Kidney (tissue), 14 donors: ENCODE results near the gene ZBBX. TPM values are rescaled to one million over a fixed set of nuclear protein-coding genes. Genes with fewer than 3 reads are reported as not detected.

ENCODE experiments used
- DNase-seq, 5 donors: peaks; one replicate each; pipeline ENCODE4 v3.0.0-alpha.2; 2013 to 2020
- FAIRE-seq: peaks from 2 replicates; lab custom pipeline; 2012; peaks lifted over from hg19 to GRCh38; lab: Jason Lieb, UNC
- H3K27ac ChIP-seq, 2 donors: one replicate each; pipeline ENCODE4 v1.7.0; 2013; ENCODE audit warnings: low read depth in 2 of 2, low read length in 2 of 2, inconsistent platforms in 1 of 2
- H3K27me3 ChIP-seq: one replicate; pipeline ENCODE4 v1.7.1; 2013; ENCODE audit warnings: low read length, inconsistent platforms; ENCODE audit not compliant: control insufficient read depth, insufficient read depth
- H3K36me3 ChIP-seq, 3 donors: one replicate each; pipeline versions ENCODE4 v1.7.0 to v1.7.1; 2013; ENCODE audit warnings: low read length in 3 of 3, control low read depth in 1 of 3, inconsistent platforms in 1 of 3; ENCODE audit not compliant: insufficient read depth in 3 of 3, control insufficient read depth in 2 of 3
- H3K4me1 ChIP-seq, 3 donors: one replicate each; pipeline versions ENCODE4 v1.7.0 to v1.7.1; 2013; ENCODE audit warnings: low read length in 3 of 3, inconsistent platforms in 1 of 3, low read depth in 1 of 3; ENCODE audit not compliant: control insufficient read depth in 2 of 3, insufficient read depth in 2 of 3
- H3K4me3 ChIP-seq, 3 donors: one replicate each; pipeline versions ENCODE4 v1.7.0 to v1.8.1; 2013; ENCODE audit warnings: low read length in 3 of 3, control low read depth in 1 of 3, inconsistent platforms in 1 of 3
- H3K9ac ChIP-seq, 3 donors: one replicate each; pipeline versions ENCODE4 v1.7.0 to v1.7.1; 2013; ENCODE audit warnings: low read length in 3 of 3, control low read depth in 1 of 3, inconsistent platforms in 1 of 3
- H3K9me3 ChIP-seq, 3 donors: one replicate each; pipeline versions ENCODE4 v1.7.0 to v1.7.1; 2013; ENCODE audit warnings: low read length in 3 of 3, control low read depth in 1 of 3, inconsistent platforms in 1 of 3; ENCODE audit not compliant: control insufficient read depth in 2 of 3, insufficient read depth in 1 of 3
- CTCF ChIP-seq: IDR thresholded peaks from 3 replicates; pipeline ENCODE4 v1.5.1; 2012; ENCODE audit warnings: mild to moderate bottlenecking, moderate library complexity, borderline replicate concordance; ENCODE audit not compliant: insufficient read depth; ENCODE audit errors: extremely low read depth
- intact Hi-C: fragments of 100-400 bp; cut with DNase I; formaldehyde crosslinking; loops from one replicate; pipeline ENCODE4 v1.11.1; 2022
- polyA plus RNA-seq: library from polyadenylated mRNA; stranded (reverse); fragments of 350-450 nt; fragmentation: Illumina TruSeq; extraction: RNeasy Lipid Tissue Mini Kit (QIAGEN cat#74804); gene quantifications from one replicate; pipeline ENCODE4 v1.2.3, GENCODE V29; 2014; ENCODE audit warnings: low read depth, low replicate concordance; ENCODE audit not compliant: insufficient read depth
- total RNA-seq: library from RNA; stranded (reverse); fragmentation: NEBNext Ultra II Directional; extraction: Animal tissue kit (Norgen Biotek cat#: 25700); gene quantifications from one replicate; pipeline ENCODE4 v1.2.1, GENCODE V29; 2021
- donor health status: control.
- donor health status: control.
- donor health status: control.
- donor health status: control.
- donor health status: control.
- donor health status: DM: yes; HTN: yes; CAD: no.
- donor health status: Normal renal cell carcinoma (clear cell type).

Gene ZBBX
- total and polyA plus RNA-seq, 2 donors from 2014 or later, result 0.73 to 1.2 TPM

- DNase-seq (no peak), FAIRE-seq (no peak)
- no peak for TF ChIP-seq CTCF
- H3K4me1 ChIP-seq, result no peaks in the 10 kb centered on the region
- H3K9me3 ChIP-seq, result no peaks in the 10 kb centered on the region
- no peak overlapping the region for H3K4me3 ChIP-seq
- no peaks in the 10 kb centered on the region for H3K27me3 ChIP-seq
- H3K36me3 ChIP-seq, result no peaks in the 10 kb centered on the region
- no peak overlapping the region for H3K9ac ChIP-seq
- H3K27ac ChIP-seq, result no peak overlapping the region
- intact Hi-C loops, result no loop called here
Measured at GRCh38 chr3:167289435-167289834, 90.7 kb downstream of the ZBBX start.

- DNase-seq (no peak), FAIRE-seq (no peak)
- intact Hi-C loops, result no loop called here
- Histone ChIP-seq H3K9me3 (no peaks in the 10 kb centered on the region), H3K36me3 (no peaks in the 10 kb centered on the region), H3K9ac (no peak overlapping the region), H3K27me3 (no peaks in the 10 kb centered on the region), H3K27ac (no peak overlapping the region), H3K4me1 (no peaks in the 10 kb centered on the region), H3K4me3 (no peak overlapping the region)
- TF ChIP-seq CTCF, result no peak
Measured at GRCh38 chr3:167288737-167289136, 91.4 kb downstream of the ZBBX start.

- DNase-seq (no peak), FAIRE-seq (no peak)
- Histone ChIP-seq H3K9me3 (no peaks in the 10 kb centered on the region), H3K27me3 (no peaks in the 10 kb centered on the region), H3K27ac (no peak overlapping the region), H3K9ac (no peak overlapping the region), H3K36me3 (no peaks in the 10 kb centered on the region), H3K4me3 (no peak overlapping the region), H3K4me1 (no peaks in the 10 kb centered on the region)
- TF ChIP-seq CTCF, result no peak
- intact Hi-C loops, result no loop called here
Measured at GRCh38 chr3:167287308-167287707, 92.8 kb downstream of the ZBBX start.
